GM18519 (cell line): ENCODE results near the gene CDK14.
"Not testable (repeated sequence)": the region's sequence is repeated elsewhere in the genome, so short reads cannot be mapped to it uniquely, and the experiment has no call there.

ENCODE experiments used
- ATAC-seq: cut with Tn5 transposase; IDR thresholded peaks from one replicate; pipeline ENCODE4 v1.9.1; 2021; ENCODE audit warnings: mild to moderate bottlenecking, moderate library complexity; ENCODE audit not compliant: unreplicated experiment, low FRiP score

CDK14 gene

DNA sequence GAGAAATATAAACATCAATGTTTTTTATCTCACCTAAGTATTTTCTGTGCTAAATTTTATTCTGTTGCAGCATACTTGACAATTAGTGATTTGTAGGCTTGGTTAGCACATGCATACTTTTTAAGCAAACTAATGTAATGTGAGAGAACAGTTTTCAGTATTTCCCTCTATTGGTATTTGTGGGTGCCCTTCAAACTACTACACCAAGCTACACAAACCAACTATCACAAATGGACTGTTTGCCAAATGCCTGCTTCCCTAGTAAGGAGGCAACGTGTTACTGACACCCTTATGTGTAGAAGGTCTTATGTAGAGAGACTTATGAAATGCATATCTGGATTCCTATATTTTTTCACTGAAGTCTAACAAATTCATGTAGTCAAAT is 569.7 kb downstream of the CDK14 start:
- ATAC-seq, result peak; percentile 30

- no peak for ATAC-seq
Measured at GRCh38 chr7:91168871-91169829, 573.0 kb downstream of the CDK14 start.

GRCh38 chr7:91169830-91170191 is 573.7 kb downstream of the CDK14 start:
- ATAC-seq, result no peak

- not testable (repeated sequence) for ATAC-seq
Measured at GRCh38 chr7:91173265-91173664, 577.1 kb downstream of the CDK14 start.

DNA sequence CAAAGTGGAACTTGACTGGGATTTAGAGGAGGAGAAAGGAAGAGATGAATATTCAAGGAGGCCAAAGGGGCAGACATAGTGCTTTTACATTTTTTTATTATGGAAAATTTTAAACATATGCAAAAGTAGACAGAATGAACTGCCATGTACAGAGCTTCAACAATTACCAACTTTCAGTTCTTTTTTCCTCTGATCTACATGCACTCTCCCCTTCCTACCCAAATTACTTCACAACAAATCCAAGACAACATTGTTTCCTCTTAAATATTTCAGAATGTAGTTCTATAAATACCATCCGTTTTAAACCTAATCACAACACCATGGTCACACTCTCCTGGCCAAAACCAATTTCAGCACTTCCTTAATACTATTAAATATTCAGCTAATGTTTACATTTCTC is 584.6 kb downstream of the CDK14 start:
- no peak for ATAC-seq

- no peak for ATAC-seq
Measured at GRCh38 chr7:91181949-91182348, 585.8 kb downstream of the CDK14 start.

- no peak for ATAC-seq
Measured at GRCh38 chr7:91182819-91183764, 587.0 kb downstream of the CDK14 start.

DNA sequence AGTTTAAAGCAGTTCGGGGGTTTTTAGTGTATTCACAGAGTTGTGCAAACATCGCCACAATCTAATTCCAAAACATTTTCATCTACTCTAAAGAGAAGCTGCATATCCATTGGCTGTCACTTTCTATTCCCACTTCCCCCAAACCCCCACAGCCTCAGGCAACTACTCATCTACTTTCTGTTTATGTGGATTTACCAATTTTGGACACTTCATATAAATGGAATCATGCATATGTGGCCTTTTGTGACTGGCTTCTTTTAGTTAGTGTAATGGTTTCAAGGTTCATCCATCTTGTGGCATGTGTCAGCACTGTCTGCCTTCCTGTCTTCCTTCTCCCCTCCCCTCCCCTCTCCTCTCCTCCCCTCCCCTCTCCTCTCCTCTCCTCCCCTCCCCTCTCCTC is 589.6 kb downstream of the CDK14 start:
- ATAC-seq, result no peak

DNA sequence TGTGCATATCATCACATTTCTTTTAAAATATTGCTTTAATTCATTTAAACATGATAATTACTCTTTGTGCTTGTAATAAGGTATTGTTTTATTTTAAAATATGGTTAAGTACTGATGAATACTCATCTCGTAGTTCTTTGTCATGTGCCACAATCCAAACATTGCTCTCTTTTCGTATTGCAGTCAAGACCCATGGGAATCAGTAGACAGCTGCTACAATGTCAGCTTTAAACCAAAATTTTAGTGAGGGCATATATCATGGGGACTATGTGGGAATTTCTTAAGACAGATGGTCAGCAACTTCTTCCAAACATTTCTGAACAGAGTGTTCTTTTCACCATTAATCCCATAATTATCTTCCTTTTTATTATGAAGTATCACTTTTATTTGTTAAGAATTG is 590.9 kb downstream of the CDK14 start:
- ATAC-seq, result no peak

- ATAC-seq, result no peak
Measured at GRCh38 chr7:91191771-91192170, 595.6 kb downstream of the CDK14 start.

DNA sequence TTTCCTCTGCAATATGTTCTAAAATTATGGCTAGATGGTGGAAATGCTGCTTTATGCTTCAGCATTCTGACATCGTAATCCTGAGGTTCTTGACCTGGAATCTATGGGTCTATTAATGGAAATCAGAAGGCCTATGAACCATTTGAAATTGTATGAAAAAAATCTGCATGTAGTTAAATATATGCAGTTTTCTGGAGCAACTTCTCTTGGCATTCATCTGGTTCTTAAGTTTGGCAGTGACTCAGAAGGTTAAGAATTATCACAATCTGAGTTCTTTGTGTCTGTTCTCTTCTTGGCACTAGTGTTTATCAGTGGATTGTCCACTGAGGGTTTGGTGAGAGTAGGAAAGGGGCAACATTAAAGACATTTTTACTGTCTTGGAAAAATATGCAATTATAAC is 597.0 kb downstream of the CDK14 start:
- ATAC-seq, result no peak

- no peak for ATAC-seq
Measured at GRCh38 chr7:91194841-91195240, 598.7 kb downstream of the CDK14 start.

GRCh38 chr7:91196058-91196457 is 599.9 kb downstream of the CDK14 start:
- ATAC-seq, result no peak

- ATAC-seq, result no peak
Measured at GRCh38 chr7:91198371-91198770, 602.2 kb downstream of the CDK14 start.

- no peak for ATAC-seq
Measured at GRCh38 chr7:91199601-91200000, 603.5 kb downstream of the CDK14 start.

DNA sequence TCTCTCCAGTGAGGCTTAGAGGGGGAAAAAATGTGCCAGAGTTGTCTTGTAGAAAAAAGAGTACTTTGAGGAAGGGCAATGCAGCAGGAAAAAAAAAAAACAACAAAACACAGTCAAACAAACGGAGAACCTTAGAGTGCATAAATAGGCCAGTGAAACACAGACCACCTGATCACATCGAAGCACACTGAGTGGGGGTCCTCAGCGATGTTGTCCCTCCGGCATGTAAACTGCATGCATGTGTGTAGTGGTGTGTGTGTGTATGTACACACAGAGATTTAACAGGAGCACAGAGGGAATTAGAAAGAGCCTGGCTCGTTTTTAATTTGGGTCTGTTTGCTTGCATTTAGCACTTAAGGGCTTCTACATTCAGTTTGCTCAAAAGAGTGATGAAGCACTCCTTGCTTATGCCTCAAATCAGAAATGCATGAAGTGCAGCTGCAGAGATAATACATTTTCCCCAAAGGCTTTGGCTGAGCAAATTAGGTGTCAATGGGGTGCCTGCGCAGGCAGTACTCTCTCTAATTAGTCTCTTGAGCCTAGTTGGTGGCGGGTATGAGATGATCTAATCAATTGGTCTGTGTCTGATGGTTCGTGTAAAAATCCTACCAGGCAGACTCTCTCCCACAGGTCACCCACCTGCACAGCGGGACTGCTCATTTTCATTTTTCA is 605.5 kb downstream of the CDK14 start:
- no peak for ATAC-seq

DNA sequence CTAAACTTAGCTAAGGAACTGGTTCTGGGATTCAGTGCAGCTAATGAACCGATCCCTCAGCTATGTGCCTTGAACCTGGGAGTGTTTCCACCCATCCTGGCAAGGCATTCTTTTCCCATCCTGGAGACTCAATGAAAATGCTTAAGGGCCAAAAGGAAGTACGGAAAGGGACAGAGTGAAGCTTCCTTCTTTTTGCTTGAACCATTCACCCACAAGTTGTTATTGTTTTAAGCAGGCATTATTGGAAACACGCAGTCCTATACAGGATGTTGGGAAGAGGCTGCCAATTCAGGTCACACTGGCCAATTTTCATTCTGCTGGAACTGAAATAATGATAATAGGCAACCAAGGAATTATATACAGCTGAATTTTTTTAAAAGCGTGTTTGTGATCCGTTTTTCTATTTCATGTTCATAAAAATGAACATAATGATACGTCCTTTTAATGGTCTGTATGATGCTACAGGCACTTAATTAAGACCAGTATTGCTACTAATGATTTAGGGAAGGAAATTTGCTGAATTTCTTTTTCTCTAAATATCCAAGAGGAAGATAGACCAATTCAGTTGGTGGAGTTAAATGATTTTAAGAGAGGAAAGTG is 610.3 kb downstream of the CDK14 start:
- ATAC-seq, result no peak

- ATAC-seq, result no peak
Measured at GRCh38 chr7:91212582-91212981, 616.5 kb downstream of the CDK14 start.

DNA sequence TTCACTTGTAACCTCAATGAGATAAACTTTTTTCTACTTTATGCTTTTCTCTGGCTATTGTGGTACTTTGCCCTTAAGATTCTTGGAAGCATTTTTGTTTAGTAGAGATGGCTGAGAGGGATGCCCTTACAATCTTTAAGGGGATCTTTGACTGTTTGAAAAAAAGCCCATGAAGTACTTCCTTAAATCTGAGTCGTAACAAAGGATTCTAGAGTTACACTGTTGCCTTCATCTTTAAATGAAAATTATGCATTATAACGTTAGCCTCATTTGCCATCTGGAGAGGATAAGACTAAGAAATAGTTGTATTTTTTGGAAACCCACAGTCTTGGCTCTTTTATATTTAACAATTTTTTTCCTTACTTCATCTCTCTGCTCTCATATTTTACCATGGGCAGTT is 630.3 kb downstream of the CDK14 start:
- ATAC-seq, result no peak

- no peak for ATAC-seq
Measured at GRCh38 chr7:91228327-91228726, 632.2 kb downstream of the CDK14 start.
